Endothelial cell of umbilical vein (primary cell): Measurements from ENCODE around the gene LCLAT1. TPM values are rescaled to one million over a fixed set of nuclear protein-coding genes. Genes with fewer than 3 reads are reported as not detected.

ENCODE experiments used
- BruUV-seq: library from RNA; stranded (reverse); fragments of 400-500 nt; replicated peaks from 2 replicates; lab custom pipeline; 2021; lab: Mats Ljungman, UMichigan
- CTCF ChIA-PET: fragments of 300-600, 350-600 bp; sonication (Branson Sonifier 250); formaldehyde crosslinking; loops from one replicate; lab custom pipeline; 2021; ENCODE audit warnings: antibody characterized with exemption, inconsistent platforms; lab: Charles Lee
- POLR2A ChIA-PET: fragments of 300-600, 350-600 bp; sonication (Branson Sonifier 250); formaldehyde crosslinking; loops from one replicate; lab custom pipeline; 2021; ENCODE audit warnings: antibody characterized with exemption, inconsistent platforms; lab: Charles Lee
- DNase-seq: peaks from one replicate; pipeline ENCODE4 v3.0.0-alpha.2; 2011; ENCODE audit warnings: low read depth, low spot score
- FAIRE-seq: peaks from 2 replicates; lab custom pipeline; 2011; peaks lifted over from hg19 to GRCh38; lab: Jason Lieb, UNC
- H2AFZ ChIP-seq: 2 replicates; pipeline ENCODE4 v1.6.0; 2012; ENCODE audit warnings: low read depth, low read length, control low read depth, inconsistent platforms
- H3K27ac ChIP-seq: 2 replicates; pipeline ENCODE4 v1.5.1; 2011; ENCODE audit warnings: low read depth, mild to moderate bottlenecking, control low read depth, low read length, moderate library complexity; ENCODE audit not compliant: insufficient read depth
- H3K27me3 ChIP-seq, 2 experiments: 2 replicates each; pipeline versions ENCODE4 v1.6.0 to v1.6.1; 2011; ENCODE audit warnings: low read length in 2 of 2, mixed read lengths in 1 of 2; ENCODE audit not compliant: control insufficient read depth in 2 of 2, insufficient read depth in 2 of 2
- H3K36me3 ChIP-seq, 2 experiments: 2 replicates in 1 of 2; 3 replicates in 1 of 2; pipeline ENCODE4 v1.5.1; 2011; ENCODE audit warnings: low read length in 2 of 2, mild to moderate bottlenecking in 1 of 2, moderate library complexity in 1 of 2; ENCODE audit not compliant: control insufficient read depth in 2 of 2, insufficient read depth in 2 of 2; ENCODE audit errors: extremely low read depth in 1 of 2
- H3K4me1 ChIP-seq: 3 replicates; pipeline ENCODE4 v1.5.1; 2011; ENCODE audit warnings: mild to moderate bottlenecking, low read length; ENCODE audit not compliant: control insufficient read depth, insufficient read depth; ENCODE audit errors: extremely low read depth
- H3K4me2 ChIP-seq: 2 replicates; pipeline ENCODE4 v1.6.1; 2011; ENCODE audit warnings: low read length, control low read depth, mixed read lengths; ENCODE audit not compliant: insufficient read depth
- H3K4me3 ChIP-seq, 3 experiments: fragments of 200-600 bp in 1 of 3; sonication (generic), shearing (Covaris generic) in 1 of 3; replicated peaks in 1 of 3; 2 replicates each; pipeline ENCODE4 v1.5.1; 2011 to 2016; ENCODE audit warnings: control low read depth in 3 of 3, low read length in 3 of 3, mild to moderate bottlenecking in 2 of 3, inconsistent platforms in 1 of 3, low read depth in 1 of 3, moderate library complexity in 1 of 3; ENCODE audit not compliant: insufficient read depth in 1 of 3
- H3K79me2 ChIP-seq: 2 replicates; pipeline ENCODE4 v1.6.0; 2012; ENCODE audit warnings: low read length, inconsistent platforms; ENCODE audit not compliant: control insufficient read depth, insufficient read depth
- H3K9ac ChIP-seq: replicated peaks from 2 replicates; pipeline ENCODE3; 2011; ENCODE audit warnings: low read length, control low read depth; ENCODE audit not compliant: insufficient read depth; ENCODE audit errors: extremely low read depth
- H3K9me1 ChIP-seq: replicated peaks from 3 replicates; pipeline ENCODE4 v1.6.0; 2011; ENCODE audit warnings: mild to moderate bottlenecking, low read length; ENCODE audit not compliant: control insufficient read depth, insufficient read depth; ENCODE audit errors: extremely low read depth
- H3K9me3 ChIP-seq: replicated peaks from 2 replicates; pipeline ENCODE4 v1.5.1; 2012; ENCODE audit warnings: low read length, inconsistent platforms; ENCODE audit not compliant: control insufficient read depth, insufficient read depth
- H4K20me1 ChIP-seq: replicated peaks from 2 replicates; pipeline ENCODE3; 2011; ENCODE audit warnings: mild to moderate bottlenecking, low read length; ENCODE audit not compliant: control insufficient read depth, insufficient read depth; ENCODE audit errors: extremely low read depth
- CTCF ChIP-seq, 2 donors: IDR thresholded peaks; 1 replicate in 1 of 2; 2 replicates in 1 of 2; pipeline ENCODE4 v1.5.1; 2011; ENCODE audit warnings: low read length in 2 of 2, mild to moderate bottlenecking in 2 of 2, moderate library complexity in 2 of 2, control low read depth in 1 of 2, inconsistent platforms in 1 of 2, low read depth in 1 of 2; ENCODE audit not compliant: insufficient read depth in 1 of 2; ENCODE audit errors: extremely low read depth in 1 of 2
- EZH2 ChIP-seq: IDR thresholded peaks from 2 replicates; pipeline ENCODE4 v1.6.1; 2012; ENCODE audit warnings: borderline replicate concordance, low read depth, mild to moderate bottlenecking, moderate library complexity, low read length, inconsistent platforms; ENCODE audit not compliant: severe bottlenecking
- FOS ChIP-seq: IDR thresholded peaks from 2 replicates; pipeline ENCODE4 v1.6.1; 2011; ENCODE audit warnings: mild to moderate bottlenecking, low read length, moderate library complexity, borderline replicate concordance; ENCODE audit not compliant: insufficient read depth
- GATA2 ChIP-seq: IDR thresholded peaks from 2 replicates; pipeline ENCODE4 v1.7.0; 2011; ENCODE audit warnings: low read depth, mild to moderate bottlenecking, moderate library complexity, mixed read lengths, low read length; ENCODE audit not compliant: insufficient read length, insufficient read depth
- JUN ChIP-seq: IDR thresholded peaks from 2 replicates; pipeline ENCODE4 v1.6.1; 2011; ENCODE audit warnings: borderline replicate concordance, low read depth; ENCODE audit not compliant: insufficient read length, insufficient read depth
- MAX ChIP-seq: IDR thresholded peaks from 2 replicates; pipeline ENCODE4 v1.6.1; 2011; ENCODE audit not compliant: insufficient read depth, insufficient read length
- MYC ChIP-seq: IDR thresholded peaks from one replicate; pipeline ENCODE4 v1.6.1; 2011; ENCODE audit warnings: mild to moderate bottlenecking, low read depth, low read length
- POLR2A ChIP-seq: IDR thresholded peaks from 2 replicates; pipeline ENCODE4 v1.6.1; 2012; ENCODE audit warnings: low read depth, mild to moderate bottlenecking, control low read depth, low read length
- POLR2AphosphoS5 ChIP-seq: IDR thresholded peaks from 2 replicates; pipeline ENCODE4 v1.6.1; 2012; ENCODE audit warnings: low read depth, mild to moderate bottlenecking, control low read depth, low read length, moderate library complexity; ENCODE audit not compliant: insufficient read depth
- dilution Hi-C: fragments of 300-500 bp; cut with MboI; formaldehyde crosslinking; loops from one replicate; pipeline ENCODE4 v1.15.0; 2019; ENCODE audit warnings: low sequenced_read_pairs; ENCODE audit not compliant: extremely low pct_ligation_motif_present
- intact Hi-C: fragments of 100-400 bp; cut with micrococcal nuclease; formaldehyde crosslinking; loops from one replicate; pipeline ENCODE4 v1.10.0; 2022
- polyA plus RNA-seq, 4 experiments: library from polyadenylated mRNA; depleted of rRNA in 3 of 4; stranded (reverse) in 3 of 4; unstranded in 1 of 4; fragments of >200 nt; gene quantifications; 2 replicates each; pipeline versions ENCODE4 v1.2.1 to v1.2.3, GENCODE V29; 2011 to 2012; ENCODE audit warnings: missing spikeins in 1 of 4
- total RNA-seq: library from RNA; stranded (reverse); gene quantifications from 2 replicates; pipeline ENCODE4 v1.2.3, GENCODE V29; 2021

Gene LCLAT1
- total and polyA plus RNA-seq, 2 donors (not counting 3 experiments of a cell fraction or from before 2014, with no cell fraction given) = 6.1 to 20.8 TPM

GRCh38 chr2:30601375-30601774 is 154.3 kb downstream of the LCLAT1 start:
- BruUV-seq = no TSS peak
- H3K4me2 ChIP-seq = no peak overlapping the region
- TF ChIP-seq POLR2AphosphoS5 (no peak), FOS (no peak), CTCF (IDR thresholded peaks at IDR 0.05; ENCODE audit: extremely low read depth in 1 of 2, insufficient read depth in 1 of 2, low read depth in 1 of 2, low read length in 2 of 2) (no peak), MYC (no peak)
- FAIRE-seq (no peak), DNase-seq (no peak)
- intact Hi-C loops = no loop called here
- H3K9me1 ChIP-seq = no peaks in the 10 kb centered on the region
- H3K27me3 ChIP-seq = no peaks in the 10 kb centered on the region
- CTCF ChIA-PET = interaction anchor here (1.3 kb wide), 1 partner anchor 436 kb away, joined by 3 read pairs; no protein-coding TSS in a partner anchor
- H3K4me1 ChIP-seq = no peaks in the 10 kb centered on the region
- no peaks in the 10 kb centered on the region for H3K9me3 ChIP-seq
- no peaks in the 10 kb centered on the region for H4K20me1 ChIP-seq
- no peaks in the 10 kb centered on the region for H3K79me2 ChIP-seq
- no peak overlapping the region for H2AFZ ChIP-seq
- dilution Hi-C loops = no loop called here
- POLR2A ChIA-PET = no interaction called here
- no peak overlapping the region for H3K27ac ChIP-seq
- no peak overlapping the region for H3K4me3 ChIP-seq
- no peak overlapping the region for H3K9ac ChIP-seq
- no peaks in the 10 kb centered on the region for H3K36me3 ChIP-seq

GRCh38 chr2:30605197-30605596 is 158.2 kb downstream of the LCLAT1 start:
- no peak overlapping the region for H3K4me2 ChIP-seq
- no peaks in the 10 kb centered on the region for H3K9me1 ChIP-seq
- dilution Hi-C loops (no loop called here), intact Hi-C loops (no loop called here)
- no peaks in the 10 kb centered on the region for H3K36me3 ChIP-seq
- no peaks in the 10 kb centered on the region for H3K79me2 ChIP-seq
- CTCF ChIA-PET = interaction anchor here (1.2 kb wide), 1 partner anchor 11 kb away, joined by 3 read pairs; no protein-coding TSS in a partner anchor
- TF ChIP-seq POLR2A (no peak), FOS (no peak), JUN (no peak), MAX (no peak), CTCF (IDR thresholded peaks at IDR 0.05; ENCODE audit: extremely low read depth in 1 of 2, insufficient read depth in 1 of 2, low read depth in 1 of 2, low read length in 2 of 2) (no peak), EZH2 (no peak), GATA2 (no peak), POLR2AphosphoS5 (no peak), MYC (no peak)
- no peak for DNase-seq
- BruUV-seq = no TSS peak
- no peak overlapping the region for H3K4me3 ChIP-seq
- H3K4me1 ChIP-seq = no peaks in the 10 kb centered on the region
- H3K27ac ChIP-seq = no peak overlapping the region
- FAIRE-seq = no peak
- no peak overlapping the region for H2AFZ ChIP-seq
- POLR2A ChIA-PET = no interaction called here
- H3K9ac ChIP-seq = no peak overlapping the region
- H4K20me1 ChIP-seq = no peaks in the 10 kb centered on the region
- H3K27me3 ChIP-seq = no peaks in the 10 kb centered on the region
- H3K9me3 ChIP-seq = no peaks in the 10 kb centered on the region
